HepG2 (cell line): ENCODE measurements around the gene RPLP2. TPM values are rescaled to one million over a fixed set of nuclear protein-coding genes. Genes with fewer than 3 reads are reported as not detected.

ENCODE experiments used
- ATM ChIP-seq: fragments of 450-650 bp; IDR thresholded peaks from 2 replicates; pipeline ENCODE4 v1.7.1; 2017; ENCODE audit warnings: mild to moderate bottlenecking, borderline replicate concordance
- CREB3 ChIP-seq: sonication (generic); formaldehyde crosslinking; IDR thresholded peaks from 2 replicates; pipeline ENCODE4 v1.5.0; 2020; ENCODE audit warnings: missing genetic modification reagents
- GMEB1 ChIP-seq: sonication (generic); formaldehyde crosslinking; IDR thresholded peaks from 2 replicates; pipeline ENCODE4 v1.5.1; 2020; ENCODE audit warnings: missing genetic modification reagents, mild to moderate bottlenecking, borderline replicate concordance
- HMG20A ChIP-seq: IDR thresholded peaks from 2 replicates; pipeline ENCODE4 v1.6.1; 2016; ENCODE audit warnings: borderline replicate concordance
- SPEN ChIP-seq: sonication (generic); formaldehyde crosslinking; IDR thresholded peaks from 2 replicates; pipeline ENCODE4 v1.5.1; 2020; ENCODE audit warnings: low read depth, mild to moderate bottlenecking, missing genetic modification reagents
- TGIF2 ChIP-seq: IDR thresholded peaks from 2 replicates; pipeline ENCODE4 v1.6.1; 2016; ENCODE audit warnings: control low read depth, missing compliant biosample characterization
- ZFP1 ChIP-seq: IDR thresholded peaks from 2 replicates; pipeline ENCODE4 v1.6.1; 2016
- ZNF407 ChIP-seq: sonication (generic); formaldehyde crosslinking; IDR thresholded peaks from one replicate; pipeline ENCODE4 v1.5.1; 2020; ENCODE audit warnings: mild to moderate bottlenecking, missing genetic modification reagents; ENCODE audit errors: not compliant biosample characterization
- ZNF546 ChIP-seq: sonication (generic); formaldehyde crosslinking; conservative IDR thresholded peaks from 2 replicates; pipeline ENCODE4 v1.8.1; 2023; ENCODE audit warnings: mild to moderate bottlenecking, missing genetic modification reagents
- ZNF550 ChIP-seq: sonication (generic); formaldehyde crosslinking; IDR thresholded peaks from 2 replicates; pipeline ENCODE4 v1.4.0; 2020; ENCODE audit warnings: mild to moderate bottlenecking, missing genetic modification reagents, borderline replicate concordance
- polyA plus RNA-seq, 8 experiments: library from polyadenylated mRNA; depleted of rRNA in 3 of 8; stranded (reverse) in 7 of 8; unstranded in 1 of 8; fragments of >200 nt; fragmentation: Illumina TruSeq in 4 of 8; extraction: Trizol in 4 of 8; gene quantifications; 2 replicates each; pipeline versions ENCODE4 v1.2.1 to v1.2.3, GENCODE V29; 2011 to 2016; ENCODE audit warnings: low read depth in 4 of 8, missing spikeins in 1 of 8, mixed read lengths in 1 of 8; ENCODE audit not compliant: insufficient read depth in 1 of 8
- total RNA-seq, 5 experiments: library from RNA; depleted of rRNA; stranded (reverse); fragments of >200 nt; fragmentation: Illumina TruSeq; extraction: Trizol; gene quantifications; 2 replicates each; pipeline ENCODE4 v1.2.3, GENCODE V29; 2016; ENCODE audit warnings: low read depth in 1 of 5
- TF ChIP-seq, protein P1 (sequence below): sonication (generic); formaldehyde crosslinking; IDR thresholded peaks from 2 replicates; pipeline ENCODE4 v1.5.1; 2020; ENCODE audit warnings: mild to moderate bottlenecking, missing genetic modification reagents, borderline replicate concordance

Gene RPLP2
- total and polyA plus RNA-seq, 2 of the 13 experiments (the other 11 are each of a cell fraction or from before 2014, with no cell fraction given), result 978 to 2,106 TPM

DNA sequence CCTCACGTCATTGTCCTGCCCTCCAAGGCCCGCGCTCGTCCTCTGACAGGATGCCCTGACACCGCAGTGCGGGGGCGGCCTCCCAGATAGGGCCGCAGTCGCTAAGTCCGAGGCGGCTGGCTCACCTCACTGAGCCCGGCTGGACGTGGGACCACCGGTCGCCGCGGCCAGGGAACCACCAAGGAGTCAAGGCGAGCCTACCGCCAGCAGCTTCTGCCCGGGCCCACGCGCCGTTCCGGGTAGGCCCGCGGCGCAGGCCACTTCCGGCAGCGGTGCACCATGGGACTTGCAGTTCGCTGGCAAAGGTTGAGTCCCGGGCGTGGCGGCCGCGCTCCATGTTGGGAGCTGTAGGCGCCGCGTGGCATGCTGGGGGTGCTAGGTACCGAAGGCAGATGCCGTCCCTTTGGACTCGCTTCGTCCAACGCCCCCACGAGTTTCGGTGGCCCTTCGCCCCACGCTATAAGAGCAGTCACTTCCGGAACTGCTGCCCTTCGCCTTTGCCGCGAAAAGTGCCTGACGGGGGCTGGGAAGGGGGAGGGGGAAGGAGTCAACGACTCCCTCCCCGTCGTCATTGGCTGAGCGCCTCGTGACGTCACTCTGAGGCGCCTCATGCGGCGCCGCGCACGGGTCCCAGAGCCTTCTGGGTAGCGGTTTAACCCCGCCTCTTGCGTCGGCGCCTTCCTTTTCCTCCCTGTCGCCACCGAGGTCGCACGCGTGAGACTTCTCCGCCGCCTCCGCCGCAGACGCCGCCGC is at the start of gene RPLP2 (continued):
- no peak for TF ChIP-seq HMG20A (CRISPR knock-in tag)
- TF ChIP-seq ATM, result no peak
- TF ChIP-seq SPEN (CRISPR knock-in tag), result peak; percentile 89
- peak; percentile 78; the same call in 1 of the 2 replicates for TF ChIP-seq TGIF2 (CRISPR knock-in tag)
- peak; percentile 96 for TF ChIP-seq ZNF546 (CRISPR knock-in tag)
- TF ChIP-seq, protein P1, sequence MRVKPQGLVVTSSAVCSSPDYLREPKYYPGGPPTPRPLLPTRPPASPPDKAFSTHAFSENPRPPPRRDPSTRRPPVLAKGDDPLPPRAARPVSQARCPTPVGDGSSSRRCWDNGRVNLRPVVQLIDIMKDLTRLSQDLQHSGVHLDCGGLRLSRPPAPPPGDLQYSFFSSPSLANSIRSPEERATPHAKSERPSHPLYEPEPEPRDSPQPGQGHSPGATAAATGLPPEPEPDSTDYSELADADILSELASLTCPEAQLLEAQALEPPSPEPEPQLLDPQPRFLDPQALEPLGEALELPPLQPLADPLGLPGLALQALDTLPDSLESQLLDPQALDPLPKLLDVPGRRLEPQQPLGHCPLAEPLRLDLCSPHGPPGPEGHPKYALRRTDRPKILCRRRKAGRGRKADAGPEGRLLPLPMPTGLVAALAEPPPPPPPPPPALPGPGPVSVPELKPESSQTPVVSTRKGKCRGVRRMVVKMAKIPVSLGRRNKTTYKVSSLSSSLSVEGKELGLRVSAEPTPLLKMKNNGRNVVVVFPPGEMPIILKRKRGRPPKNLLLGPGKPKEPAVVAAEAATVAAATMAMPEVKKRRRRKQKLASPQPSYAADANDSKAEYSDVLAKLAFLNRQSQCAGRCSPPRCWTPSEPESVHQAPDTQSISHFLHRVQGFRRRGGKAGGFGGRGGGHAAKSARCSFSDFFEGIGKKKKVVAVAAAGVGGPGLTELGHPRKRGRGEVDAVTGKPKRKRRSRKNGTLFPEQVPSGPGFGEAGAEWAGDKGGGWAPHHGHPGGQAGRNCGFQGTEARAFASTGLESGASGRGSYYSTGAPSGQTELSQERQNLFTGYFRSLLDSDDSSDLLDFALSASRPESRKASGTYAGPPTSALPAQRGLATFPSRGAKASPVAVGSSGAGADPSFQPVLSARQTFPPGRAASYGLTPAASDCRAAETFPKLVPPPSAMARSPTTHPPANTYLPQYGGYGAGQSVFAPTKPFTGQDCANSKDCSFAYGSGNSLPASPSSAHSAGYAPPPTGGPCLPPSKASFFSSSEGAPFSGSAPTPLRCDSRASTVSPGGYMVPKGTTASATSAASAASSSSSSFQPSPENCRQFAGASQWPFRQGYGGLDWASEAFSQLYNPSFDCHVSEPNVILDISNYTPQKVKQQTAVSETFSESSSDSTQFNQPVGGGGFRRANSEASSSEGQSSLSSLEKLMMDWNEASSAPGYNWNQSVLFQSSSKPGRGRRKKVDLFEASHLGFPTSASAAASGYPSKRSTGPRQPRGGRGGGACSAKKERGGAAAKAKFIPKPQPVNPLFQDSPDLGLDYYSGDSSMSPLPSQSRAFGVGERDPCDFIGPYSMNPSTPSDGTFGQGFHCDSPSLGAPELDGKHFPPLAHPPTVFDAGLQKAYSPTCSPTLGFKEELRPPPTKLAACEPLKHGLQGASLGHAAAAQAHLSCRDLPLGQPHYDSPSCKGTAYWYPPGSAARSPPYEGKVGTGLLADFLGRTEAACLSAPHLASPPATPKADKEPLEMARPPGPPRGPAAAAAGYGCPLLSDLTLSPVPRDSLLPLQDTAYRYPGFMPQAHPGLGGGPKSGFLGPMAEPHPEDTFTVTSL (CRISPR knock-in tag), result peak; percentile 60
- peak; percentile 79 for TF ChIP-seq ZNF407 (CRISPR knock-in tag)
- TF ChIP-seq GMEB1 (CRISPR knock-in tag), result peak; percentile 96
- TF ChIP-seq ZFP1 (CRISPR knock-in tag), result 0 out of 2 replicates have a peak, but pooled peaks have one; percentile 28
- peak; percentile 98; the same call in 1 of the 2 replicates for TF ChIP-seq ZNF550 (CRISPR knock-in tag)
- 0 out of 2 replicates have a peak, but pooled peaks have one; percentile 23 for TF ChIP-seq CREB3 (CRISPR knock-in tag)
